HG02884 (cell line): ENCODE data around the gene NCKAP5L.

Source experiments
- ATAC-seq: cut with Tn5 transposase; IDR thresholded peaks from one replicate; pipeline ENCODE4 v1.9.1; 2021; ENCODE audit warnings: mild to moderate bottlenecking, moderate library complexity; ENCODE audit not compliant: unreplicated experiment

The NCKAP5L gene

GRCh38 chr12:49824895-49825294, 3.3 kb downstream of the NCKAP5L start:
- no peak for ATAC-seq

- no peak for ATAC-seq
Measured at GRCh38 chr12:49824416-49824815, 3.8 kb downstream of the NCKAP5L start.

GRCh38 chr12:49823951-49824350, 4.3 kb downstream of the NCKAP5L start:
- ATAC-seq: no peak

- ATAC-seq: no peak
Measured at GRCh38 chr12:49823350-49823749, 4.9 kb downstream of the NCKAP5L start.

- no peak for ATAC-seq
Measured at GRCh38 chr12:49821373-49822287, 6.6 kb downstream of the NCKAP5L start.

GRCh38 chr12:49819786-49820185, 8.4 kb downstream of the NCKAP5L start:
- no peak for ATAC-seq

- ATAC-seq: no peak
Measured at GRCh38 chr12:49818241-49818895, 9.8 kb downstream of the NCKAP5L start.

- no peak for ATAC-seq
Measured at GRCh38 chr12:49813131-49813530, 15.1 kb downstream of the NCKAP5L start.

- no peak for ATAC-seq
Measured at GRCh38 chr12:49811961-49812401, 16.2 kb downstream of the NCKAP5L start.

- ATAC-seq: no peak
Measured at GRCh38 chr12:49811136-49811535, 17.1 kb downstream of the NCKAP5L start.

- no peak for ATAC-seq
Measured at GRCh38 chr12:49809906-49810389, 18.3 kb downstream of the NCKAP5L start.

GRCh38 chr12:49809381-49809905, 18.8 kb downstream of the NCKAP5L start:
- ATAC-seq: no peak

GRCh38 chr12:49808686-49809380, 19.4 kb downstream of the NCKAP5L start:
- no peak for ATAC-seq

GRCh38 chr12:49807991-49808580, 20.1 kb downstream of the NCKAP5L start:
- ATAC-seq: no peak

- ATAC-seq: no peak
Measured at GRCh38 chr12:49806877-49807276, 21.3 kb downstream of the NCKAP5L start.

GRCh38 chr12:49806321-49806813, 21.8 kb downstream of the NCKAP5L start:
- ATAC-seq: no peak

GRCh38 chr12:49805409-49805808, 22.8 kb downstream of the NCKAP5L start:
- no peak for ATAC-seq

GRCh38 chr12:49804821-49805220, 23.4 kb downstream of the NCKAP5L start:
- no peak for ATAC-seq

- no peak for ATAC-seq
Measured at GRCh38 chr12:49803693-49804450, 24.3 kb downstream of the NCKAP5L start.
